ENCODE results near the gene CCDC18. TPM values are rescaled to one million over a fixed set of nuclear protein-coding genes. Genes with fewer than 3 reads are reported as not detected.
"Not testable (repeated sequence)": the region's sequence is repeated elsewhere in the genome, so short reads cannot be mapped to it uniquely, and the experiment has no call there.

The CCDC18 gene
- total RNA-seq, 4 donors from 2014 or later, result 1.5 to 5.1 (median 2.8) TPM

DNA sequence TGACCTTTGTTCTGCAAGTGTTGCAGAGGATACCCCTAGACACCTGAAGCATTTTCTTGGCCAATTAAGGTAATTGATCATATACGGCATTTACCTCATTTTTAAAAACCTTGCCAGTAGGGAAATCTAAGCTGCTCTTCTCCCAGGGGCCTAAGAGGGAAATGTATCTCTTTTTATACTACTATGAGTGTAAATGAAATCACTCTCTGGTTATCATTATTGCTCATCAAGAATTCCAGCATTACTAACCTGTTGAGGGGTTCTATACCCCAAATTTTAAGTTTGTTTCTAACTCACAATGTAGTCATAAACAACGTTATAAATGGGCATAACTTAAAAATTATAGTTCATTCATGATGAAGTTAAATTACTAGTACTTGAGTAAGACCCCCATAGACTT is 27.7 kb upstream of the CCDC18 start:
- DNase-seq, result no peak
- no peaks in the 10 kb centered on the region for H3K27me3 ChIP-seq
- WGBS, 2 donors (ENCODE audit: low coverage in 1 of 2), result 82 to 85% methylated on average over 2 of the region's 2 CpGs
- intact Hi-C loops (cut with DNase I; ENCODE audit: low total_unique reads) (no loop called here), in situ Hi-C loops (cut with MboI; ENCODE audit: low pct_ligation_motif_present in 1 of 4, low pct_unique_long_range_greater_than_20kb in 1 of 4, low sequenced_read_pairs in 3 of 4) (no loop called here)
- peaks cover 0 to 10% (median 0%) of the 10 kb centered on the region in 4 donors for H3K4me1 ChIP-seq
- no peak for TF ChIP-seq EP300 (IDR thresholded peaks at IDR 0.05; ENCODE audit: low read depth)
- no peak for TF ChIP-seq POLR2AphosphoS5 (IDR thresholded peaks at IDR 0.05)
- TF ChIP-seq, protein P1, sequence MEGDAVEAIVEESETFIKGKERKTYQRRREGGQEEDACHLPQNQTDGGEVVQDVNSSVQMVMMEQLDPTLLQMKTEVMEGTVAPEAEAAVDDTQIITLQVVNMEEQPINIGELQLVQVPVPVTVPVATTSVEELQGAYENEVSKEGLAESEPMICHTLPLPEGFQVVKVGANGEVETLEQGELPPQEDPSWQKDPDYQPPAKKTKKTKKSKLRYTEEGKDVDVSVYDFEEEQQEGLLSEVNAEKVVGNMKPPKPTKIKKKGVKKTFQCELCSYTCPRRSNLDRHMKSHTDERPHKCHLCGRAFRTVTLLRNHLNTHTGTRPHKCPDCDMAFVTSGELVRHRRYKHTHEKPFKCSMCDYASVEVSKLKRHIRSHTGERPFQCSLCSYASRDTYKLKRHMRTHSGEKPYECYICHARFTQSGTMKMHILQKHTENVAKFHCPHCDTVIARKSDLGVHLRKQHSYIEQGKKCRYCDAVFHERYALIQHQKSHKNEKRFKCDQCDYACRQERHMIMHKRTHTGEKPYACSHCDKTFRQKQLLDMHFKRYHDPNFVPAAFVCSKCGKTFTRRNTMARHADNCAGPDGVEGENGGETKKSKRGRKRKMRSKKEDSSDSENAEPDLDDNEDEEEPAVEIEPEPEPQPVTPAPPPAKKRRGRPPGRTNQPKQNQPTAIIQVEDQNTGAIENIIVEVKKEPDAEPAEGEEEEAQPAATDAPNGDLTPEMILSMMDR (IDR thresholded peaks at IDR 0.05), result no peak
- no peak for TF ChIP-seq POLR2A (IDR thresholded peaks at IDR 0.05)
- no peak overlapping the region for H3K27ac ChIP-seq
- peaks cover 0 to 35% (median 7%) of the 10 kb centered on the region in 4 donors for H3K36me3 ChIP-seq
- H3K9me3 ChIP-seq, result no peaks in the 10 kb centered on the region
- no peak overlapping the region for H3K4me3 ChIP-seq

DNA sequence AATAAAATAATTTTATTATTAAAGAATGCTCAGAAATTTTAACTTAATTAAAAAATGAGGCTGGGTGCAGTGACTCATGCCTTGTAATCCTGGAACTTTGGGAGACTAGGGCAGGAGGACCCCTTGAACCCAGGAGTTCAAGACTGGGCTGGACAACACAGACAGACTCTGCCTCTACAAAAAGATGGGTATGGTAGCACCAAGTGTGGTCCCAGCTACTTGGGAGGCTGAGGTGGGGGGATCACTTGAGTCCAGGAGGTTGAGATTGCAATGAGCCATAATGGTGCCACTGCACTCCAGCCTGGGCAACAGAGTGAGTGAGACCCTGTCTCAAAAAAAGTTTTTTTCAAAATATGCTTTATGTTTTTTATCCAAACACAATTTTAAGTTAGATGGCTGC is 25.6 kb upstream of the CCDC18 start:
- Histone ChIP-seq H3K36me3 (peaks cover 0 to 41% (median 13%) of the 10 kb centered on the region in 4 donors), H3K27me3 (no peaks in the 10 kb centered on the region), H3K4me3 (no peak overlapping the region), H3K9me3 (no peaks in the 10 kb centered on the region), H3K4me1 (peaks cover 0 to 20% (median 3%) of the 10 kb centered on the region in 4 donors), H3K27ac (no peak overlapping the region)
- in situ Hi-C loops (cut with MboI; ENCODE audit: low pct_ligation_motif_present in 1 of 4, low pct_unique_long_range_greater_than_20kb in 1 of 4, low sequenced_read_pairs in 3 of 4), result no loop called here
- no peak for DNase-seq
- intact Hi-C loops (cut with DNase I; ENCODE audit: low total_unique reads), result loop anchor here (5.0 kb wide), 1 partner anchor 488 kb away; no protein-coding TSS in a partner anchor
- TF ChIP-seq EP300 (IDR thresholded peaks at IDR 0.05; ENCODE audit: low read depth) (no peak), POLR2A (IDR thresholded peaks at IDR 0.05) (no peak), POLR2AphosphoS5 (IDR thresholded peaks at IDR 0.05) (no peak)
- TF ChIP-seq, protein P1 (IDR thresholded peaks at IDR 0.05), result no peak

DNA sequence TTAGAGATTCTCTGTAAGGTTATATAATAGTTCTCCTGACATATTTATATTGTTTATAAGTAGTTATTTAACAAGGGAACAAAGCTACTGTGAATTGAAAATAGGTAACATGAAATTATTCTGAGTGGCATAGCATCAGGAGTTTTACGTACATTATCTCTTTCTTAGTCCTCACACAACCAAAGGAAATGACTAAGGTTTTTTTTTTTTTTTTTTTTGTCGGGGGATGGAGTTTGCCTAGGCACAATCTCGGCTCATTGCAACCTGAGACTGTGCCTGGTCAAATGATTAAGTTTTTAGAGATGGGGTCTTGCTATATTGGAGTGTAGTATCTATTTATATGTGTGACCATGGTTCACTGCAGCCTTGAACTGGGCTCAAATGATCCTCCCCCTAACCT is 25.2 kb upstream of the CCDC18 start:
- intact Hi-C loops (cut with DNase I; ENCODE audit: low total_unique reads), result loop anchor here (5.0 kb wide), 1 partner anchor 488 kb away; no protein-coding TSS in a partner anchor

DNA sequence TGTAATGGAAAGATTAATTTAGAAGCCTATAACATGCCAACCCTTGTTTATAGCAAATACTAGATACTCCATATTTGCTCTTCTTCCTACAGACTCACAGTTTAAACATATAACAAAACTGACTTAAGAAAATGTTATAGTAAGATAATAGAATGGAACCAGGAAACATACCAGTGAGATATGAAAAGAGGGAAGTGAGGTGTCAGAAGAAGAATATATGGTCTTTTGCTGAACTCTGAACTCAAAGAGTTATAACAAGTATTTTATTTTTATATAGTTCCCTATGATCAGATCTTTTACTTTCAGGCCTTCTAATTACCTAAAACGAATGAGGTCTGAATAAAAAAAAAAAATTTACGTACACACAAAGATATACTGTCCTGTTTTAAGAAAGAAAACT is 21.2 kb upstream of the CCDC18 start:
- WGBS, 2 donors (ENCODE audit: low coverage in 1 of 2), result 39 to 57% methylated on average over 2 of the region's 2 CpGs

More for the DNA sequence above, 25.2 kb upstream of the CCDC18 start:
- WGBS, 2 donors (ENCODE audit: low coverage in 1 of 2), result 63 to 78% methylated on average over 3 of the region's 3 CpGs
- DNase-seq, result no peak
- H3K27ac ChIP-seq, result no peak overlapping the region
- H3K36me3 ChIP-seq, result peaks cover 0 to 41% (median 13%) of the 10 kb centered on the region in 4 donors
- in situ Hi-C loops (cut with MboI; ENCODE audit: low pct_ligation_motif_present in 1 of 4, low pct_unique_long_range_greater_than_20kb in 1 of 4, low sequenced_read_pairs in 3 of 4), result no loop called here
- no peaks in the 10 kb centered on the region for H3K27me3 ChIP-seq
- peaks cover 0 to 25% (median 4%) of the 10 kb centered on the region in 4 donors for H3K4me1 ChIP-seq
- H3K9me3 ChIP-seq, result no peaks in the 10 kb centered on the region
- TF ChIP-seq POLR2AphosphoS5 (IDR thresholded peaks at IDR 0.05), result no peak
- no peak for TF ChIP-seq POLR2A (IDR thresholded peaks at IDR 0.05)
- no peak for TF ChIP-seq EP300 (IDR thresholded peaks at IDR 0.05; ENCODE audit: low read depth)
- TF ChIP-seq, protein P1 (IDR thresholded peaks at IDR 0.05), result no peak
- H3K4me3 ChIP-seq, result no peak overlapping the region

DNA sequence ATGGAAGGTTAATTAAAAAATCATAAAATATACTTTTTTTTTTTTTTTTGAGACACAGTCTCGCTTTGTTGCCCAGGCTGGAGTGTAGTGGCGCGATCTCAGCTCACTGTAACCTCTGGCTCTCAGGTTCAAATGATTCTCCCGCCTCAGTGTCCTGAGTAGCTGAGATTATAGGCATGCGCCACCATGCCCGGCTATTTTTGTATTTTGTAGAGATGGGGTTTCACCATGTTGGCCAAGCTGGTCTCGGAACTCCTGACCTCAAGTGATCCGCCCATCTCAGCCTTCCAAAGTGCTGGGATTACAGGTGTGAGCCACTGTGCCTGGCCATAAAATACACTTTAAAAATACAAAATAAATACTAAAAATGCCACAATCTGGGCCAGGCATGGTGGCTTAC is 17.2 kb upstream of the CCDC18 start:
- H3K36me3 ChIP-seq; H3K9me3 ChIP-seq; intact Hi-C loops (cut with DNase I; ENCODE audit: low total_unique reads); H3K27ac ChIP-seq; in situ Hi-C loops (cut with MboI; ENCODE audit: low pct_ligation_motif_present in 1 of 4, low pct_unique_long_range_greater_than_20kb in 1 of 4, low sequenced_read_pairs in 3 of 4); DNase-seq; H3K27me3 ChIP-seq; H3K4me3 ChIP-seq: not testable (repeated sequence)
- 97 to 100% methylated on average over 4 to 8 of the region's 8 CpGs for WGBS, 2 donors (ENCODE audit: low coverage in 1 of 2)
- peaks cover 0 to 18% (median 7%) of the 10 kb centered on the region in 4 donors for H3K4me1 ChIP-seq

More for the DNA sequence above, 21.2 kb upstream of the CCDC18 start:
- DNase-seq, result no peak
- TF ChIP-seq POLR2AphosphoS5 (IDR thresholded peaks at IDR 0.05), result no peak
- TF ChIP-seq, protein P1 (IDR thresholded peaks at IDR 0.05), result no peak
- no peak for TF ChIP-seq POLR2A (IDR thresholded peaks at IDR 0.05)
- TF ChIP-seq EP300 (IDR thresholded peaks at IDR 0.05; ENCODE audit: low read depth), result no peak
- no peaks in the 10 kb centered on the region for H3K27me3 ChIP-seq
- H3K4me1 ChIP-seq, result peaks cover 0 to 24% (median 7%) of the 10 kb centered on the region in 4 donors
- peaks cover 0 to 33% (median 13%) of the 10 kb centered on the region in 4 donors for H3K36me3 ChIP-seq
- H3K9me3 ChIP-seq, result no peaks in the 10 kb centered on the region
- intact Hi-C loops (cut with DNase I; ENCODE audit: low total_unique reads), result loop anchor here (5.0 kb wide), 1 partner anchor 492 kb away; no protein-coding TSS in a partner anchor
- no peak overlapping the region for H3K4me3 ChIP-seq
- in situ Hi-C loops (cut with MboI; ENCODE audit: low pct_ligation_motif_present in 1 of 4, low pct_unique_long_range_greater_than_20kb in 1 of 4, low sequenced_read_pairs in 3 of 4), result no loop called here
- peak overlapping the region; percentile 4 to 59 (median 43) for H3K27ac ChIP-seq
